Measurements from ENCODE around the gene NET1.

Gene NET1

DNA sequence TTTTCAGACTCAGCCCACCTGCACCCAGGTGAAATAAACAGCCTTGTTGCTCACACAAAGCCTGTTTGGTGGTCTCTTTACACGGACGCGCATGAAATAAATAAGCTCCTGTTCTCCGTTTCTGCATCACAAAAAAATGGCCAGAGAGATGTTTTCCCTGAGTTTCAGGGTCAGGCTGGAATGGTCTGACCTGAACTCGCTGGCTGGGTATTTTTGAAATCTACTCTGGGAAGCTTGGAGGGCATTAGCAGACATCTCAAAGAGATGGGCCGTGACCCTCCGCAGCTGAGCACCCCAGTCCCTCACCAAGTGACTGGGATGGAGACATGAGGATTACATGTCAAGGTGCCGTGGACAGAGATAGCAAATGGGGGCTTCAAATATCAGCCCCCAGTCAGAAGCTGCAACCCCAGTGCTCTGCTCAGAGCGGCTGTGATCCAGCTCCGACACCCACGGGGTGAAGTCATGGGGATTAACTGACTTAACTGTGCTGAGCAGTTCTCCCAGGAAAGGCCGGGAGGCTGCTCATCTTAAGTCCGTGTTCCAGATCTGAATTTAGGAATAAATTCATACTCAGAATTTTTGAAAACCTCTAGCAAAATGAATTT is 64.7 kb downstream of the NET1 start:
- DNase-seq (ENCODE audit: low read depth), result no peak
- TF ChIP-seq, protein P1, sequence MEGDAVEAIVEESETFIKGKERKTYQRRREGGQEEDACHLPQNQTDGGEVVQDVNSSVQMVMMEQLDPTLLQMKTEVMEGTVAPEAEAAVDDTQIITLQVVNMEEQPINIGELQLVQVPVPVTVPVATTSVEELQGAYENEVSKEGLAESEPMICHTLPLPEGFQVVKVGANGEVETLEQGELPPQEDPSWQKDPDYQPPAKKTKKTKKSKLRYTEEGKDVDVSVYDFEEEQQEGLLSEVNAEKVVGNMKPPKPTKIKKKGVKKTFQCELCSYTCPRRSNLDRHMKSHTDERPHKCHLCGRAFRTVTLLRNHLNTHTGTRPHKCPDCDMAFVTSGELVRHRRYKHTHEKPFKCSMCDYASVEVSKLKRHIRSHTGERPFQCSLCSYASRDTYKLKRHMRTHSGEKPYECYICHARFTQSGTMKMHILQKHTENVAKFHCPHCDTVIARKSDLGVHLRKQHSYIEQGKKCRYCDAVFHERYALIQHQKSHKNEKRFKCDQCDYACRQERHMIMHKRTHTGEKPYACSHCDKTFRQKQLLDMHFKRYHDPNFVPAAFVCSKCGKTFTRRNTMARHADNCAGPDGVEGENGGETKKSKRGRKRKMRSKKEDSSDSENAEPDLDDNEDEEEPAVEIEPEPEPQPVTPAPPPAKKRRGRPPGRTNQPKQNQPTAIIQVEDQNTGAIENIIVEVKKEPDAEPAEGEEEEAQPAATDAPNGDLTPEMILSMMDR (IDR thresholded peaks at IDR 0.05; ENCODE audit: control insufficient read depth, insufficient read depth, low read depth, low read length, missing control alignments), result no peak
- no peak overlapping the region for H3K4me3 ChIP-seq (ENCODE audit: control insufficient read depth, low read depth, low read length)

DNA sequence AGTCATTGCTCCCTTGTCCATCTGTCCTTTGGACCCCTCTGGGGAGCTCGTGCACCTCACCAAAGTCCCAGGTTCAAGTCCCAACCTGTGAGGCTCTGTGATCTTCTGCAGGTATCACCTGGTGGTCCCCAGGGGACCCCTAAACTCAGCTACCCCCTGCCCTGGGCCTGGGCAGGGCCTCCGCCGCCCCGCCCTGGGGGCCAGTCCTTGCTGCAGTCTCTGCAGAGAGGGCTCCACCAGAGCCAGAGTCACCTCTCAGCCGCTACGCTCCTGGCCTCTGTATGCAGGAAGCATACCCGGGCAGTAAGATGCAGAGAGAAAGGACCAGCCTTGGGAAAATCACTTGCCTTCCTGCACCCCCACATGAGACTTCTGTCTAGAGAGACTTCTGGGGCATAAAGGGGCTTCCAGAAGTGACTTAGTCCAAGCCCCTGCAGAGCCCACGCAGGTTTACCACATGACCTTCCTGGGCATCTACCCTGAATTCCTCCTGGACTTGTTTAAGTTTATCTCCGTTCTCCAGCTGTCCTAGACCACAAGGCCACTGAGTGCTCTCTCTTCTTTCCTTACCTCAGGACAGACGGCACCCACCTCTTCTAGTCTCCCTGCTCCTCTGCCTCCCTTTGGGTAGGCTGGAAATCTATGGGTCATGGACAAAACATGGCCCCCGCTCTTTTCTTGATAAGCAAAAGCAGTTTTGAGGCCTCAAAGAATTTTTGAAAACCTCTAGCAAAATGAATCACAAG is 65.8 kb downstream of the NET1 start:
- no peak overlapping the region for H3K4me3 ChIP-seq (ENCODE audit: control insufficient read depth, low read depth, low read length)
- TF ChIP-seq, protein P1 (IDR thresholded peaks at IDR 0.05; ENCODE audit: control insufficient read depth, insufficient read depth, low read depth, low read length, missing control alignments), result no peak
- DNase-seq (ENCODE audit: low read depth), result no peak

DNA sequence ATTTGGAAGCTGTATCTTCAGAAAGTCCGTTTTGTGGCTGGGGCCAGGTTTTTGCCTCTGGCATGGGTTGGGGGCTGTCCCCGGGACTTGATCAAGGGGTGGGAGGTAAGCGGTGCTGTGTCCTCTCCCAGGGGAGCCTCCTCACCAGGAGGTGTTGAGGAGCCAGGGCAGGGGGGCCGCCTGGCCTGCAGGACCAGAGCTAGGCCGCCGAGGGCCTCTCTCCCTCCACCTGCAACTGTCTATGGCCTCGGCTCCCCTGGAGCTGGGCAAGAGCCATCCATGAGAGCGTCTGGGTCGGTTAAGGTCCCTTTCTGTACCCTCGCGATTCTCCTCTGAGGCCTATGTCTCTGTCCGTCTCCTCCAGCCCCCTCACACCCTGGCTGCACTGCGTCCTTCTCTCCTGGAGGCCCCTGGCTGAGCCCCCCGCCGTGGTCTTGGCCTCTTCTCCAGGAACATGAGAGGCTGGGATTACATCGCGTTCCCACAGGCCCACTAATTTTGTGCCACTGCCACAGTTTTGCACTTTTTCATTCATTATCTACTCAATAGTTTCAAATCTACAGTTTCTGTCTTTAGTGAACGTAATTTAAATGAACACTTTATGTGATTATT is 66.4 kb downstream of the NET1 start:
- TF ChIP-seq, protein P1 (IDR thresholded peaks at IDR 0.05; ENCODE audit: control insufficient read depth, insufficient read depth, low read depth, low read length, missing control alignments), result no peak
- H3K4me3 ChIP-seq (ENCODE audit: control insufficient read depth, low read depth, low read length), result no peak overlapping the region
- no peak for DNase-seq (ENCODE audit: low read depth)

DNA sequence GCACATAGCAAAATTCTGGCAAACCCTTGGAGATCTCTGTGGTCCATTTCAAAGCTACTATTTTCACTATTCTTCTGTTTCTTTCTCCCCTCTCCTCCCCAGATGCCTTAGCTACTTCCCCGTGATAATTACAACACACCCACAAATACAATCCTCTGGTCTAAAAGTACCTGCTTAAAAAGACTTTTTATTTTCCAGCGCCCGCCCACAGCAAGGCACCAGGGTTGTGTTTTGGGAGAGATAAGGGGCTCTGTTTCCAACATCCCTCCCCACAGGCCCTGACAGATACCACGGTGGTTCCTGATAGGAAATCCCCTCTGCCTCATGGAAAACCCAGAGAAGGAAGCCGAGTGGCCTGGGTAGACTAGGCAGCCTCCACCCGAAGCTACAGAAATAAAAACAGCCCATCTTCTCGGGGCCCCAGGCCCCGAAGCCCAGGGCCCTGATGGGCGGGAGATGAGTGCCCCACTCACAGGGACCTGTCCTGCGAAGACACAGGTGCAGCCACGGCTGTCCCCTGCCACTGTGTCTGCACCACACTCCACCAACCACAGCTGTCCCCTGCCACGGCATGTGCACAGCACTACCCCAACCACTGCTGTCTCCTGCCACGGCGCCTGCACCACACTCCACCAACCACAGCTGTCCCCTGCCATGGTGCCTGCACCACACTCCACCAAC is 67.3 kb downstream of the NET1 start:
- DNase-seq (ENCODE audit: low read depth), result no peak
- H3K4me3 ChIP-seq (ENCODE audit: control insufficient read depth, low read depth, low read length), result no peak overlapping the region
- TF ChIP-seq, protein P1 (IDR thresholded peaks at IDR 0.05; ENCODE audit: control insufficient read depth, insufficient read depth, low read depth, low read length, missing control alignments), result no peak

DNA sequence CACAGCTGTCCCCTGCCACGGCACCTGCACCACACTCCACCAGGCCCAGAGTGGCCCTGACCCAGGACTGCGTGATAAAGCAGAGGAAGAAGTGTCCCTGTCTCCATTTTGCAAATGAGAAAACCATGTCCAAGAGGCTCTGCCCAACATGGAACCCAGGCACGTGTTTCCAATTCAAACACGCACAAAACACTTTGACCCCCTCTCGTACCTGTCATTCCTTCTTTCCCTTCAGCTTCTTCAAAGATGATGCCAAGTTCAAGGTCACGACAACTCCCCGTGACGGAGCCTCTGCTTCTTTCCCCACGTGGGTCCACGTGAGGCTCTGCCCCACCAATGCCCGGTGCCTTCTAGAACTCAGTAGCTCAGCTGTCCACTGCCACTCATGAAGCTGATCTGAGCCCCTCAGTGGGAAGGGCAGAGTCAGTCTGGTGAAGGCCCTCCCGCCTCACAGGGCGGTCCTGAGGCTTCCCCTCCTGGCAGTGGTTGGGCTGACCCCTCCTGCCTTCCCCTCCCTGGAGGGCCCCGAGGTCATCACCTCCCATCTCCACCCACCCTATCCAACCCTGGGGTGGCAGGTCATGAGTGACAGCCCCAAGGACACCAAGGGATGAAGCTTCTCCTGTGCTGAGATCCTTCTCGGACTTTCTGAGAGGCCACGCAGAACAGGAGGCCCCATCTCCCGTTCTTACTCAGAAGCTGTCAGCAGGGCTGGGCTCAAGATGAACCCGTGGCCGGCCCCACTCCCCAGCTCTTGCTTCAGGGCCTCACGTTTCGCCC is 68.0 kb downstream of the NET1 start:
- no peak overlapping the region for H3K4me3 ChIP-seq (ENCODE audit: control insufficient read depth, low read depth, low read length)
- TF ChIP-seq, protein P1 (IDR thresholded peaks at IDR 0.05; ENCODE audit: control insufficient read depth, insufficient read depth, low read depth, low read length, missing control alignments), result no peak
- no peak for DNase-seq (ENCODE audit: low read depth)

DNA sequence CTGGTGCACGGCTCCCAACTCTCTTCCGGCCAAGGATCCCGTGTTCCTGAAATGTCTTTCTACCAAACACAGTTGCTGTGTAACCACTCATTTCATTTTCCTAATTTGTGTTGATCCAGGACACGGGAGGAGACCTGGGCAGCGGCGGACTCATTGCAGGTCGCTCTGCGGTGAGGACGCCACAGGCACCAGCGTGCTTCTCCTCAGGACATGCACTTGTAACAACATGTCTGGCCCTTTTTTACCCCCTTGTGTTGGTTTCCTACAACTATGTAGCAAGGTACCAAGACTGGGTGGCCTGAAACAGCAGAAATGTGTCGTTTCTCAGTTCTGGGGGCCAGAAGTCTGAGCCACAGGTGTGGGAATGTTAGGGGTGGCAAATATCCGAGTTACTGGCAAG is 68.8 kb downstream of the NET1 start:
- no peak for DNase-seq (ENCODE audit: low read depth)
- TF ChIP-seq, protein P1 (IDR thresholded peaks at IDR 0.05; ENCODE audit: control insufficient read depth, insufficient read depth, low read depth, low read length, missing control alignments), result no peak
- H3K4me3 ChIP-seq (ENCODE audit: control insufficient read depth, low read depth, low read length), result no peak overlapping the region
